NCI-H69 (cell line): ENCODE measurements around the gene ELOVL3.
"Not testable (repeated sequence)": the region's sequence is repeated elsewhere in the genome, so short reads cannot be mapped to it uniquely, and the experiment has no call there.

Experiments used
- DNase-seq: peaks from one replicate; lab custom pipeline; 2025; lab: John Stamatoyannopoulos, UW

Gene ELOVL3

DNA sequence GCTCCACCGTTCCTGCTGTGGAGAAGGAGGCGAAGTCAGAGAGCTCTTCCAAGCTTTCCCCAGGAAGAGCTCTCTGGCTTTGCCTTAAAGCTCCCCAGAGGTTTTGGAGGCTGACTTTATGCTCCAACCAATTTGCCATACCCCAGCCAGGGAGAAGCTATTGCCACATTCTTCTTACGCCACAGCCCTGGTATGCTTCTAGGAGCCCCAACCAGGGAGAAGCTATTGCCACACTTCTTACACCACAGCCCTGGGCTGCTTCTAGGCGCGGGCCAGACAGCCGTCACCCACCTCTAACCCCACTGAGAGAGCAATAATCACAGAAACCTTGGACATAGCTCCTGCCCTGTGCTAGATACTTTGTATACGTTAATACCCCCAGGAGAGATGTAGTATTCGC is 951 bp downstream of the ELOVL3 start:
- no peak for DNase-seq

DNA sequence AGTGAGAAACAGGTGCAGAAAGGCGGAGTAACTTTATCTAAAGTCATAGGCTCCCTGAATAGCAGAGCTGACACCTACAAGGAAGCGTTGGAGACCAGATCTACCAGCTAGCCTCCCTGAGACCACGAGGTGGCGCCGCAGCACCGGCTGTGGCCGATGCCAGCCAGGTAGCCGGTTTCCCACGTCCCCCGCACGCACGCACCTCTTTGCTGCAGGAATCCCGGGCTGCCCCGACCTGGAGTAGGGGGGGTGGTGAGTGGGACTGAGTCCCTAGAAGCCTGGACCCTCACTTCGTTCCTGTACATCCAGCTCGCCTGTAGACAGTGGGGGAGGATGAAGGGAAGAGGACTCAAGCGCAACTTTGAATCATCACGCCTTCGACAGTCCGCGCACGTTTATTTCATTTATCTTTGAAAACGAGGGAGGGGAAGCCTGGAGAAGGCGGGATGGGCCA is 3.7 kb downstream of the ELOVL3 start:
- peak; percentile 85 for DNase-seq

DNA sequence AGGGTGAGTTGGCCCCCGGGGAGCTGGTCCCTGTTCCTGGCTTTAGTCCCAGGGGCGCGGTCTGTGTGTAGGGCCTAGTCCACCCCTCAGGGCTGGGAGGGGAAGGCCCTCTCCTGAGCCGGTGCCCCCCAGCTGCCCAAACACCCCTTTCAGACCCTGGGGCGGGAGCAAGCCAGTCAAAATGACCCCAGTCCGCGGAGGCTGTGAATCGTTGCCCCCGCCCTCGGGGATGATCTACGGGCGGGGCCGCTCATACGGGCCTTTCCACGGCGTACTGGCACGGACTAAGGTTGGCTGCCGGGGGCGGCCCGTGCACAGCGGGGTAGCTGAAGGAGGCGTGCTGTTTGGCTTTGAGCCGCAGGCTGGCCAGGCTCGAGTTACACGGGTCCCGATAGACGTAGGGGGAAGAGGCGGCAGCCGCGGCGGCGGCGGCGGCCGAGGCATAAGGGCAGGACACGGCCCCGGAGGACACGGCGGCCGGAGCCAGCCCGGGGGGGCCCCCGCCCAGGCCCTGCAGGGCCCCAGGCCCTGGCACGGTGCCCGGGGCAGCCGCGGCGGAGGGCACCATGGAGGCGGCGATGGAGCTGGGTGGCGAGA is 4.3 kb downstream of the ELOVL3 start:
- peak; percentile 84 for DNase-seq

DNA sequence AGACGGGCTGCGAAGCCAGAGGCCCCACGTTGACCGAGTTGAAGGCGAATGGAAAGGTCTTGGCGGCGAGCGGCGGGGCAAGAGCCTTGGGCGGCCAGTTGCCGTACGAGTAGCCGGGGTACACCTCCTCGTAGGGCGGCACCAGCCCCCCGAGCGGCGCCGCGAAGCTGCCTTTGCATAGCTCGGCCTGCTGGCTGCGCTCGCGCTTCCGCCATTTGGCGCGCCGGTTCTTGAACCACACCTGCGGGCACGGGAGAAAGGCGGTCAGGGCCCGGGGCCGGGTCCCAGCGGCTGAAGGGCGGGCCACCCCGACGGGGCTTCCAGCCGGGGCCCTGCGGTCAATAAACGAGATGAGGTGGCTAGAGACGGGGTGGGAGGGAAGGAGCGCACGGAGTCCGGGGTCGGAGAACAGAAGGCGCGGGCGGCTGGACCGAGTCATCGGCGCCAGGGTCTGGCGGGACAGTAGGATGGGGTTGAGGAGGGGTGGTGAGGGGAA is 4.8 kb downstream of the ELOVL3 start:
- peak; percentile 76 for DNase-seq

DNA sequence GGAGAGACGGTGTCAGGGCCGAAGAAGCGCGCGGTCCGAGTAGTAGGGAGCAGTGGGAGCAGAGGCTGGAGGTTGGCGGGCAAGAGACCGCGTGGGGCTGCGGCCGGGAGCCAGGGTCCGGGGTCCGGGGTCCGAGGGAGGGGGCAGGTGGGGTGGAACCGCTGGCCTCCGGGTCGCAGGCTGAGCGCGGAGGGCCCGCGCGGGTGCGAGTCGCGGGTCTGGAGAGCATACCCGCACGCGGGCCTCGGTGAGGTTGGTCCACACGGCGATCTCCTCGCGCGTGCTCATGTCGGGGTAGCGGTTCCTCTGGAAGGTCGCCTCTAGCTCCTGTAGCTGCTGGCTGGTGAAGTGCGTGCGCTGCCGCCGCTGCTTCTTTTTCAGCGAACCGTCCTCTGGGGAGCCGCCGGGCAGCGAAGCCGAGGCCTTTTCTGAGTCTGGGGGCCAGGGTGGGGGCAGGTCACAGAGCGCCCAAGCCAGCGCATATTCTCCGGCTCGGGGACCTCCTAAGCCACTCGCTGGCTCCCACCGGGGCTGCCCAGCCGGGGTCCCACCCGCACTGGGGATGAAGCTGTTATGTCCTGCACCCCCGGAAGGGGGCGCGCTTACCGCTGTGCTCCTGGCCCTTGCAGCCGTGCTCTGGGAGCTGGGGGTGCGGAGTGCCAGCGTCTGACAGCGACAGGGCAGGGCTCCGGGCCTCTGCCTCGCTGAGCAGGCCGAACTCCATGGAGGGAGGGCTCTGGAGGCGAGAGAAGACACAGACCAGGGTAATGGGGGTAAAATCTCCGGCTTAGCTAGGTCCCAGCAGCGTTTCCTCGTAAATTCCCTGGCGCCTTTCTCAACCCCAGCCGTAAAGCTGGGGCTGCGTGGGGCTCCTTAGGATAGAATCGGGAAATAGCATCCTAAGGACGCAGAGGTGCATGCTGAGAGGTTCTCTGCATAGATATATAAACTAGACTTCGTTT is 5.5 kb downstream of the ELOVL3 start:
- peak; percentile 54 for DNase-seq

- no peak for DNase-seq
Measured at GRCh38 chr10:102233997-102234396, 7.9 kb downstream of the ELOVL3 start.

- no peak for DNase-seq
Measured at GRCh38 chr10:102234888-102235597, 8.9 kb downstream of the ELOVL3 start.

GRCh38 chr10:102235598-102235920 is 9.5 kb downstream of the ELOVL3 start:
- DNase-seq = no peak

- DNase-seq = no peak
Measured at GRCh38 chr10:102236006-102236405, 9.9 kb downstream of the ELOVL3 start.

GRCh38 chr10:102237711-102238252 is 11.7 kb downstream of the ELOVL3 start:
- DNase-seq = no peak

- DNase-seq = no peak
Measured at GRCh38 chr10:102240467-102241031, 14.4 kb downstream of the ELOVL3 start.

- DNase-seq = no peak
Measured at GRCh38 chr10:102241032-102241443, 14.9 kb downstream of the ELOVL3 start.

DNA sequence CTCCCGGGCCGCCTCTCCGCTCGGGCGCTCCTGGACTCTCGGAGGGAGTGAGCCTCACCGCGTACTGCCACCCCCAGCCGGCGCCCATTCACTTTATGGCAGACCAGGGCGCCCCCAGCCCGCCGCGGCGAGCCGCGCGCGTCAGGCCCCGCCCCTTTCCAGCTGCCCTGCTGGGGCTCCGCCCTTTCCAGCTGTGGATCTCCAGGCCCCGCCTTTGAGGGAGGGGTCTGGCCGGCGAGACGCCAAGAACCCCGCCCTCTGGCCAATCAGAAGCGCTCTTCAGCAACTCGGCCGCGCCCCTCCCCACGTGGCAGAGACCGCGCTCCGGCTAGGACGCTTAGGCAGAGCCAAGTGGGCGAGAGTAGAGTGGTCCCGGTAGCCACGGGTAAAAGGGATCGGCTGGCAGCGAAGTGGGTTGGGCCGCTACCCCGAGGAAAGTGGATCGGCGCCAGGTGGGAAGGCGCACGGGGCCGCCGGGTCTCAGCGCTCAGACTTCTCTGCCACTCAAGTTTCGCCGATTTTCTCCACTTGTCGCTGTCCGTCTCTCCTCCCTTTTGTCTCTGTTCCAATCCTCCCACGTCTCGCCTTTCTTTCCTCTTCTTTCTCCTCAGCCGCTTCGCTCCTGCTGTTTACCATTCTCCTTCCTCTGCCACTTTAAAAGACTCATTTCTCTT is 15.5 kb downstream of the ELOVL3 start, which contains the start of gene PITX3:
PITX3 (minus strand) TSS at position 69 of the 674 bp plus-strand sequence. CDS start 9,432 bp downstream, outside the sequence.
- peak; percentile 92 for DNase-seq

DNA sequence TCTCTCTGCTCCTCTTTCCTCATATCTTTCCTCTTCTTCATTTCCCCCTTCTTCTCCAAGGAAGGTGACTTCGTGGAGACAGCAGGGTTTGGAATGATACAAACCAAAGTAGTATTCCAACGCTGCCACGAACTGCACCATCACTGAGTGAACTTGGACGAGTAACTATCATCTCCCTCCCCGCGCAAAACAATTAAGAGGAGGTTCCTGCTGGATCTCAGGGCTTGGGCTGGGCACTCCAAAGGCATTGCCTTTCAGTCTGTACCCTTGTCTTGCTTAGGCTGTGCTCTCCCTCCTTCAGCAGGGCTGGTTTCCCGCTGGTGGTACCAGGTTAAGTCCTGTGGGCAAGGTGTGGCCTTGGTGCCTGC is 16.0 kb downstream of the ELOVL3 start:
- DNase-seq = no peak

GRCh38 chr10:102243309-102243708 is 17.2 kb downstream of the ELOVL3 start:
- no peak for DNase-seq

- DNase-seq = peak; percentile 99
Measured at GRCh38 chr10:102245082-102245931, 19.2 kb downstream of the ELOVL3 start, which contains the start of gene GBF1. Gene GBF1, plus strand, starts transcription at chr10:102245532. Its CDS starts 13,407 bp downstream, at chr10:102258939.

DNA sequence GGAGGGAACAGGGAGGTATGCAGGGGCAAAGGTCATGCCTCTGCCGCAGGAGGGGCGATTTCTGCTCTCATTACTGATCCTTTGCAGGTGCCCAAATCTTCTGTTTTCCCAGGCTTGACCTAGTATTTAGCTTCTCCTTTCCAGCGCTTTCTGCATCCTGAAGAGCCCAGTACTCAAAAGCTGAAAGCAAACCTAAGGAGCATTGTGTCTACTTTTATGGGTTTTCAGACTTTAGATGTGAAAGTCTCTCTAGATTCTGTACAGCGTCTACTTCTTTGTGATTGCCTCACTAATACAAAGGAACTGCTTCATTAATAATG is 19.8 kb downstream of the ELOVL3 start:
- no peak for DNase-seq

DNA sequence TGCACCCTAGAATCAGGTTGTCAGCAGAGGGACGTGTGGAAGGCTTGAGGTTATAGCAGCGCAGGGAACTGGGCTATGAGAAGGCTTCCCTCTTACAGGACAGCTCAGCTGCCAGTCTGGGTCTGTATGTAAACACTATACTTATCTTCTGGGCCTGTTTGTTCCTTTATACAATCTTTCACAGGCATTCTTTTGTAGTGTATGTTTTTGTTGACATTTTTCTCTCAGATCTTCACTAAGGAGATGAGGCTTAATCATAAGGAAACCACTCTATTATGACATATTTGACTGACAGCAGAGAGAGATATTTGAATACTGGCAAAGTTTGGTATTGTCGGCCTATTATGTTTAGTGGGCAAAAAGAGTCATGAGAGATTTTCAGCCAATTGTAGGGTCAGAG is 20.2 kb downstream of the ELOVL3 start:
- DNase-seq = no peak

DNA sequence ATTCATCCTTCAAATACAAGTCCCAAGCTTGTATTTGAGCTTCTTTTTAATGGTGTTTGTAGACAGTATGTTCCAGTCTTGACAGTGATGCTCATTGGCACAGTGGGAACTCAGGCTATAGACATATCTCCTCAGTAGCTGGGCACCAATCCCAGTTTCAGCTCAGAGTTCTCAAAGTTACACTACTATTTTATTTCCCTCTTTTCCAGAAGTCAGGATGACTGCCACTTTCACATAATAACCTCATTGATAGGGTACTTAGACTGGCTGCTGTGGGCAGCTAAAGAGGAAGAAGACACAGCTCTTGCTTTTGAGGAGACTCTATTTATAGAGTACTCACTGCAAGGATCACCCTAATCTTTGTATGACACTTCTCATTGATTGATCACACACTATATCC is 21.6 kb downstream of the ELOVL3 start:
- no peak for DNase-seq

GRCh38 chr10:102252508-102252907 is 26.4 kb downstream of the ELOVL3 start:
- DNase-seq = not testable (repeated sequence)
